PC-3 (cell line): ENCODE data around the gene WDSUB1. TPM values are rescaled to one million over a fixed set of nuclear protein-coding genes. Genes with fewer than 3 reads are reported as not detected.
A peak's percentile ranks its signal among the peaks of the same experiment; 100 is the strongest.

Experiments
- ATAC-seq: fragments of 200-7000 bp; cut with Tn5 transposase; 2 replicates; pipeline ENCODE4 v1.9.1; 2020; ENCODE audit warnings: mild to moderate bottlenecking, moderate library complexity
- Bru-seq: library from RNA; stranded (reverse); fragments of 400-500 nt; gene quantifications from one replicate; lab custom pipeline; 2021; lab: Mats Ljungman, UMichigan
- BruChase-seq, 2 experiments: library from RNA; stranded (reverse); fragments of 400-500 nt; gene quantifications; one replicate each; lab custom pipeline; 2021; lab: Mats Ljungman, UMichigan
- BruUV-seq: library from RNA; stranded (reverse); fragments of 400-500 nt; replicated peaks from 2 replicates; lab custom pipeline; 2021; lab: Mats Ljungman, UMichigan
- CTCF ChIA-PET: fragments of 300-600 bp; sonication (Branson Sonifier 250); formaldehyde crosslinking; loops from one replicate; lab custom pipeline; 2022; ENCODE audit warnings: antibody characterized with exemption; lab: Charles Lee
- POLR2A ChIA-PET: fragments of 300-600 bp; sonication (Branson Sonifier 250); formaldehyde crosslinking; loops from one replicate; lab custom pipeline; 2022; ENCODE audit warnings: antibody characterized with exemption; ENCODE audit not compliant: unreplicated experiment; lab: Charles Lee
- DNase-seq: peaks from one replicate; pipeline ENCODE4 v3.0.0-alpha.2; 2015
- H2AFZ ChIP-seq: fragments of 300-600 bp; sonication (generic); 2 replicates; pipeline ENCODE4 v1.6.0; 2016; ENCODE audit warnings: antibody characterized with exemption, low read length
- H3F3A ChIP-seq: fragments of 300-600 bp; sonication (generic); one replicate; pipeline ENCODE4 v1.6.0; 2017; ENCODE audit warnings: antibody characterized with exemption, low read length, control low read depth, mild to moderate bottlenecking; ENCODE audit not compliant: unreplicated experiment
- H3K27ac ChIP-seq: fragments of 300-600 bp; sonication (generic); 2 replicates; pipeline ENCODE4 v1.5.1; 2016; ENCODE audit warnings: mild to moderate bottlenecking, low read length
- H3K27me3 ChIP-seq: fragments of 300-600 bp; sonication (generic); 2 replicates; pipeline ENCODE4 v1.6.1; 2016; ENCODE audit warnings: low read length, mixed read lengths
- H3K36me3 ChIP-seq: fragments of 300-600 bp; sonication (generic); 2 replicates; pipeline ENCODE4 v1.6.1; 2016; ENCODE audit warnings: low read depth, mixed run types, low read length, mixed read lengths
- H3K4me1 ChIP-seq: fragments of 300-600 bp; sonication (generic); 2 replicates; pipeline ENCODE4 v1.5.1; 2016; ENCODE audit warnings: low read length; ENCODE audit not compliant: insufficient read depth
- H3K4me2 ChIP-seq: fragments of 300-600 bp; sonication (generic); 2 replicates; pipeline ENCODE4 v1.6.0; 2016; ENCODE audit warnings: low read length
- H3K4me3 ChIP-seq: fragments of 300-600 bp; sonication (generic); 2 replicates; pipeline ENCODE4 v1.5.1; 2016; ENCODE audit warnings: mild to moderate bottlenecking, low read length, mixed read lengths
- H3K79me2 ChIP-seq: fragments of 300-600 bp; sonication (generic); 2 replicates; pipeline ENCODE4 v1.6.1; 2017; ENCODE audit warnings: low read length, mixed read lengths
- H3K9ac ChIP-seq: fragments of 300-600 bp; sonication (generic); 2 replicates; pipeline ENCODE4 v1.6.0; 2016; ENCODE audit warnings: mild to moderate bottlenecking, low read length
- H3K9me2 ChIP-seq: fragments of 300-600 bp; sonication (generic); replicated peaks from 2 replicates; pipeline ENCODE4 v1.6.1; 2016; ENCODE audit warnings: mixed run types, low read length, mixed read lengths
- H3K9me3 ChIP-seq: fragments of 300-600 bp; sonication (generic); 2 replicates; pipeline ENCODE4 v1.6.1; 2016; ENCODE audit warnings: low read length, mixed read lengths
- H4K20me1 ChIP-seq: fragments of 300-600 bp; sonication (generic); 2 replicates; pipeline ENCODE4 v1.6.1; 2016; ENCODE audit warnings: low read length, mixed read lengths
- CTCF ChIP-seq: fragments of 300-600 bp; sonication (generic); conservative IDR thresholded peaks from 2 replicates; pipeline ENCODE4 v1.5.1; 2017; ENCODE audit warnings: antibody characterized with exemption, low read depth, mild to moderate bottlenecking, low read length
- EZH2 ChIP-seq: fragments of 300-600 bp; sonication (generic); IDR thresholded peaks from one replicate; pipeline ENCODE4 v1.6.1; 2017; ENCODE audit warnings: antibody characterized with exemption, mild to moderate bottlenecking, low read length; ENCODE audit not compliant: unreplicated experiment
- EZH2phosphoT487 ChIP-seq: fragments of 300-600 bp; sonication (generic); IDR thresholded peaks from 2 replicates; pipeline ENCODE4 v1.6.1; 2018; ENCODE audit warnings: mild to moderate bottlenecking, antibody characterized with exemption, low read length, borderline replicate concordance
- intact Hi-C: fragments of 100-400 bp; cut with micrococcal nuclease; formaldehyde crosslinking; loops from 2 replicates; pipeline ENCODE4 v1.9.0; 2023
- long read RNA-seq: library from polyadenylated mRNA; unstranded; transcript quantifications from one replicate; pipeline ENCODE4 v2.0.0, GENCODE V29; 2021; ENCODE audit not compliant: unreplicated experiment
- total RNA-seq: library from RNA; depleted of rRNA; stranded (reverse); fragments of >200 nt; gene quantifications from 2 replicates; pipeline ENCODE4 v1.2.3, GENCODE V29; 2014; rRNA removed

Gene WDSUB1
- total RNA-seq (3.5 and 6.6 TPM in 2 replicates), Bru-seq, nascent RNA (percentile 68 among the genes with signal in this experiment), BruChase-seq, experiment 1, labeled RNA remaining after a 6-hour chase (percentile 56 among the genes with signal in this experiment), BruChase-seq, experiment 2, labeled RNA remaining after a 2-hour chase (percentile 70 among the genes with signal in this experiment)
- long read RNA-seq, transcript WDSUB1-202 (11 exons, 1,912 nt), result major isoform, 11 of 26 reads
- long read RNA-seq, partial matches to known transcripts, result 3 of 26 reads
- long read RNA-seq, other reads (novel, unspliced or antisense), result 9 of 26 reads

DNA sequence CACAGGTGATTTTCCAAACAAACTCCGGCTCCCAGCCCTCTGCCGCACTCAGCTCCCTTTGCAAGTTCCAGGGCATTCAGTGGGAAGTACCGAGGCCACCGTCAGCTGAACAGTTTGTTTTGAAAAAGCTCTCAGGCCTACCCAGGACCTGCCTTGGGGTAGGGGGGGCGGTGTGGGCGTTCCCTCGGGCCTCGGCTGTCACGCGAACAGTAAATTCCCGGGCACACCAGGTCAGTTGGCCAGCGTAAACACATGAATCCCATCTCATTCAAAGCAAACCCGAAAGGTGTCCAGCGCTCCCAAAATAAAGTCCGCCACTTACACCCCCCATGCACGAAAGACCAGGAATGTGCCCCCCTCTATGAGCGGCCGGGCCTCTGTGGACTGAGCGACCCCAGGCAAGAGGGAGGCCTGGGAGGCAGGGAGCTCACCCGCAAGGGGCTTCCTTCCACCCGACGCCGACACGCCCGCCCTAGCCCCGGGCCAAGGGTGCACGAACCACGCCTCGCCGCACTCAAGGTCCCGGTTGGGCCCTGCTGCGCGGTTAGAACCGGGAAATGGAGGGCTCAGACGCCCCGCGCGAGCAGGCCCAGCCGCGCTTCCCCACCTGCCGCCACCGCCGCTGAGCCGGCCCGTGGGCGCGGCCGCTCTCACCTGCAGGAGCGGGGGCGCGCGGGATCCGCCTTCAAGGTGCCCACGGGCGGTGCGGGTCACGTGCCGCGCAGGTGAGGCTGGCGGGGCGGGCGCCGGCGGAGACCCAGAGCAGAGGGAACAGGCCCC is at the start of gene WDSUB1:
WDSUB1 (minus strand) TSS at position 775 of the 780 bp plus-strand sequence. CDS start 3,634 bp downstream, outside the sequence.
- POLR2A ChIA-PET, result interaction anchor here (0.6 kb wide), 1 partner anchor 188 kb away, joined by 7 read pairs; no protein-coding TSS in a partner anchor
- DNase-seq, result peak; percentile 50
- intact Hi-C loops, result loop anchor here (1.0 to 5.0 kb wide), 2 partner anchors 36 to 331 kb away; partner anchors contain the start of gene BAZ2B

GRCh38 chr2:159326569-159327255 is 40.2 kb upstream of the WDSUB1 start:
- Histone ChIP-seq H3K27ac (no peak overlapping the region), H2AFZ (no peak overlapping the region), H3K4me2 (no peak overlapping the region), H3K4me1 (no peaks in the 10 kb centered on the region), H3K9me3 (no peaks in the 10 kb centered on the region), H3K27me3 (no peaks in the 10 kb centered on the region), H3K79me2 (no peaks in the 10 kb centered on the region), H4K20me1 (no peaks in the 10 kb centered on the region), H3F3A (no peaks in the 10 kb centered on the region), H3K9ac (no peak overlapping the region), H3K36me3 (no peaks in the 10 kb centered on the region), H3K4me3 (no peak overlapping the region), H3K9me2 (no peaks in the 10 kb centered on the region)
- no TSS peak for BruUV-seq
- ATAC-seq (no peak), DNase-seq (no peak)
- no peak for TF ChIP-seq EZH2
- TF ChIP-seq CTCF, result no peak
- no peak for TF ChIP-seq EZH2phosphoT487
- intact Hi-C loops, result no loop called here
- POLR2A ChIA-PET, result no interaction called here
- CTCF ChIA-PET, result no interaction called here

More for the DNA sequence above, at the start of gene WDSUB1:
- no peak for TF ChIP-seq EZH2phosphoT487
- TF ChIP-seq CTCF, result no peak
- no peak for TF ChIP-seq EZH2
- peak within 1 kb of the TSS; percentile 100 for H2AFZ ChIP-seq
- peak within 1 kb of the TSS; percentile 85 for H3K9ac ChIP-seq
- H4K20me1 ChIP-seq, result no peaks in the 10 kb centered on the region
- peak; percentile 53 for ATAC-seq
- H3K36me3 ChIP-seq, result no peaks in the 10 kb centered on the region
- H3K4me1 ChIP-seq, result peaks cover 17% of the 10 kb centered on the region; the same call in 1 of the 2 replicates
- no peaks in the 10 kb centered on the region for H3K27me3 ChIP-seq
- H3K9me3 ChIP-seq, result no peaks in the 10 kb centered on the region
- H3F3A ChIP-seq, result no peaks in the 10 kb centered on the region
- H3K79me2 ChIP-seq, result peaks cover 24% of the 10 kb centered on the region
- peak within 1 kb of the TSS; percentile 96 for H3K4me3 ChIP-seq
- H3K9me2 ChIP-seq, result no peaks in the 10 kb centered on the region
- peak within 1 kb of the TSS; percentile 47 for H3K27ac ChIP-seq
- CTCF ChIA-PET, result no interaction called here
- BruUV-seq, result no TSS peak
- H3K4me2 ChIP-seq, result peak within 1 kb of the TSS; percentile 99
